T-helper 17 cell (primary cell): ENCODE results near the gene MYO6. TPM values are rescaled to one million over a fixed set of nuclear protein-coding genes. Genes with fewer than 3 reads are reported as not detected.

Experiments
- ATAC-seq: fragments of 150-1000 bp; cut with Tn5 transposase; 2 replicates; pipeline ENCODE4 v1.10.0; 2021; ENCODE audit warnings: mild to moderate bottlenecking, moderate library complexity
- DNase-seq, 3 donors: peaks; one replicate each; pipeline versions ENCODE4 v3.0.0 to v3.0.0-alpha.2; 2020 to 2021
- H3K9me3 ChIP-seq: one replicate; pipeline ENCODE4 v1.7.0; 2013; ENCODE audit warnings: low read length, mild to moderate bottlenecking; ENCODE audit not compliant: control insufficient read depth, poor library complexity, severe bottlenecking
- H3K27ac Mint-ChIP-seq: one replicate; pipeline ENCODE4 v1.8.0; 2022; ENCODE audit warnings: mild to moderate bottlenecking, moderate library complexity, mixed read lengths
- H3K27me3 Mint-ChIP-seq: one replicate; pipeline ENCODE4 v1.8.0; 2022; ENCODE audit warnings: mixed read lengths
- H3K36me3 Mint-ChIP-seq: one replicate; pipeline ENCODE4 v1.8.0; 2022; ENCODE audit warnings: low read depth, mixed read lengths
- H3K4me1 Mint-ChIP-seq: one replicate; pipeline ENCODE4 v1.8.0; 2022; ENCODE audit warnings: mild to moderate bottlenecking, mixed read lengths
- H3K4me3 Mint-ChIP-seq: one replicate; pipeline ENCODE4 v1.8.0; 2022; ENCODE audit warnings: mild to moderate bottlenecking, moderate library complexity, mixed read lengths
- total RNA-seq, 4 donors: library from RNA in 2 of 4; stranded (reverse) in 2 of 4; gene quantifications; one replicate each; pipeline ENCODE4 v1.2.3 and lab custom pipeline; 2022 to 2026

The MYO6 gene
- total RNA-seq, 2 donors from 2014 or later = 2.5 to 5.5 TPM

DNA sequence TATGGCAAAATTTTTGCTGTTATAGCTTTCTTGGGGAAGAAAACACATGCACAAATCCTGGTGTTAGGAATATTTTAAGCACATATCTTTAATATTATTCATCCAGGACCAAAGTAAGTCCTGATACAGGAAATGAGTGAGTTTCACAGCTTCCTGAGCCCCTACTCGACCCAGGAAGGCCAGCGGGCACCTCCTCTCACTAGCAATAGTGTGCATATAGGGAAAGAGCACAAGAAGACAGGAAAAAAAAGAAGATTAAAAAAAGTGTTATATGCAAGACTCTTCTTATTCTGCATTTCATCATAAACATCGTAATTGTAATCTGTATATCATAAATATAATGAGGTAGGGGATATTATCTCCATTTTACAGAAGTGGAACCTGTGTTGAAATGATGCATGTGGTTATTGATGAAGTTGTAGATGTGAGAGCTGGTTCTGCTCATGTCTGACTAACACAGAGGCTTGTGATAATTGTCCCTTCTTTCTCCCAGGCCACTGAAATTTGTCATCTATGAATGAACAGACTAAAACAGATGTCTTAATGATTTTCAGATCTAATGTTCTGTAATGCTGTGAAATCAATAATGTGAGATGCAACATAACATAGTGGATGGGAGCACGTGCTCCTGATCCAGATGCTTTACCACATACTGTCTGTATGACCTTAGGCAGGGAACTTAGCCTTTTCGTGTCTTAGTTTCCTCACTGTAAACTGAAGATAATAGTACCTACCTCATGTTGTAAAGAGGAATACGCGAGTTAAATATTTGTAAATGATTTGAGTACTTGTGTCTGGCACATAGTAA lies 101.2 kb downstream of the MYO6 start:
- no peaks in the 10 kb centered on the region for H3K9me3 ChIP-seq
- no peaks in the 10 kb centered on the region for H3K36me3 Mint-ChIP-seq
- H3K27ac Mint-ChIP-seq = no peak overlapping the region
- no peaks in the 10 kb centered on the region for H3K4me1 Mint-ChIP-seq
- H3K27me3 Mint-ChIP-seq = no peaks in the 10 kb centered on the region
- no peak for ATAC-seq
- no peak for DNase-seq
- H3K4me3 Mint-ChIP-seq = no peak overlapping the region

DNA sequence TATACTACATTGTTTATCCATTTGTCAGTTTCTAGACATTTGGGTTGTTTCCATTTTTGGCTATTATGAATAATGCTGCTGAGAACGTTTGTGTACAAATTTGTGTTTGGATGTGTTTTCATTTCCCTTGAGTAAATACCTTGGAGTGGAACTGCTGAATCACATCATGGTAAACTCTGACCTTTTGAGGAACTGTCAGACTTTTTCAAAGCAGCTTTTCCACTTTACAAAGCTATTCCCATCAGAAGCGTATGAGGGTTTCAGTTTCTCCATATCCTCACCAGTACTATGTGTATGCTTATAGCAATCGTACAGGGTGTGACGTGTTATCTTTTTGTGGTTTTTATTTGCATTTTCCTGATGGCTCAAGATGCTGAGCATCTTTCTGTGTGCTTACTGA lies 103.7 kb downstream of the MYO6 start:
- Mint-ChIP-seq H3K4me3 (no peak overlapping the region), H3K4me1 (no peaks in the 10 kb centered on the region), H3K36me3 (no peaks in the 10 kb centered on the region), H3K27ac (no peak overlapping the region), H3K27me3 (no peaks in the 10 kb centered on the region)
- no peak for ATAC-seq
- DNase-seq = no peak
- H3K9me3 ChIP-seq = no peaks in the 10 kb centered on the region

GRCh38 chr6:75853806-75854205 lies 104.8 kb downstream of the MYO6 start:
- no peaks in the 10 kb centered on the region for H3K9me3 ChIP-seq
- DNase-seq (no peak), ATAC-seq (no peak)
- Mint-ChIP-seq H3K27ac (no peak overlapping the region), H3K4me3 (no peak overlapping the region), H3K27me3 (no peaks in the 10 kb centered on the region), H3K36me3 (no peaks in the 10 kb centered on the region), H3K4me1 (no peaks in the 10 kb centered on the region)

DNA sequence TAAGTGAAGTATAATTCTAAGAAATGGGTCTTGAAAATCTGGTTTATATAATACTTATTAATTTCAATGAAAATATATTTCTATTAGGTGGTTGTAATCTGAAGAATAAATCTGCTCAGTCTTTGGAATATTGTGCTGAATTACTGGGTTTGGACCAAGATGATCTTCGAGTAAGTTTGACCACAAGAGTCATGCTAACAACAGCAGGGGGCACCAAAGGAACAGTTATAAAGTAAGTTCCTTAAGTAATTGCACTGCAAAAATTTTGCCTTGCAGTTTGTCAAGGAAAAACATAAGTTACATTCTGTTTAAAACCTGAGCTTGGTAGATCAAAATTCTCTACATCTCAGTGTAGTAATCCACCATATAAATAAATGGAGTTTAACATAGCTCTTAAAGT lies 106.0 kb downstream of the MYO6 start:
- no peak overlapping the region for H3K27ac Mint-ChIP-seq
- no peaks in the 10 kb centered on the region for H3K4me1 Mint-ChIP-seq
- peaks cover 3% of the 10 kb centered on the region for H3K36me3 Mint-ChIP-seq
- H3K27me3 Mint-ChIP-seq = no peaks in the 10 kb centered on the region
- no peak for DNase-seq
- H3K9me3 ChIP-seq = no peaks in the 10 kb centered on the region
- H3K4me3 Mint-ChIP-seq = no peak overlapping the region
- no peak for ATAC-seq

DNA sequence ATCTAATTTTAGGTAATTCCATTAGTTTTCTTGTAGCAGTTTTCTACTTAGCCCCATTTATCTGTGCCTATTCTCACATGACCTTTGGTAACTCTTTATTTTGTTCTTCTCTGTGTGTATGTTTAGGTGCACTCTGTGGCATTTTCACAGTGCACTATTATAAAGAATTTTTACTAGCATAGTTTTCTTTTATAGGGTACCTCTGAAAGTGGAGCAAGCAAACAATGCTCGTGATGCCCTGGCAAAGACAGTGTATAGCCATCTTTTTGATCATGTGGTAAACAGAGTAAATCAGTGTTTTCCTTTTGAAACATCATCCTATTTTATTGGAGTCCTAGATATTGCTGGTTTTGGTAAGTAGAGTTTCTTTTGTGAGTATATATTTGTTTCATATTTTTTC lies 107.9 kb downstream of the MYO6 start:
- H3K36me3 Mint-ChIP-seq = peaks cover 6% of the 10 kb centered on the region
- no peaks in the 10 kb centered on the region for H3K9me3 ChIP-seq
- ATAC-seq = no peak

DNA sequence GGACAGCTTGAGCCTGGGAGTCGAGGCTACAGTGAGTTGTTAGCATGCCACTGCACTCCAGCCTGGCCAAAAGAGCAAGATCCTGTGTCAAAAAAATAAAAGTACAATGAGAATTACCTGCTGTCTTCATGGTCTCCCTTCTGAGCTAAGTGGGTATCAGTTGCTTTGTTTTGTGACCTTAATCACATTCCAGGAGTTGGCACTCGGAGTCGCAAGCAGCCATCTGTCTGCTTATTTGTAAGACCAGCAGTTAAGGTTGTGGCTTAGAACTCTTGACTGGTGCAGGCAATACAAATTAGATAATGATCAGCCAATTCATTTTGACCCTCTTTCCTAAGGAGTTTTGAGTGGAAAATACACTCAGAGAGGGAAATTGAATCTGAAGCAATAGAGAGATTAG lies 114.0 kb downstream of the MYO6 start:
- DNase-seq (no peak), ATAC-seq (no peak)
- no peak overlapping the region for H3K27ac Mint-ChIP-seq
- H3K27me3 Mint-ChIP-seq = no peaks in the 10 kb centered on the region
- H3K9me3 ChIP-seq = no peaks in the 10 kb centered on the region
- no peak overlapping the region for H3K4me3 Mint-ChIP-seq
- no peaks in the 10 kb centered on the region for H3K4me1 Mint-ChIP-seq
- peaks cover 9% of the 10 kb centered on the region for H3K36me3 Mint-ChIP-seq

More for the DNA sequence above, 107.9 kb downstream of the MYO6 start:
- H3K4me1 Mint-ChIP-seq = no peaks in the 10 kb centered on the region
- no peak for DNase-seq
- H3K27ac Mint-ChIP-seq = no peak overlapping the region
- H3K4me3 Mint-ChIP-seq = no peak overlapping the region
- H3K27me3 Mint-ChIP-seq = no peaks in the 10 kb centered on the region

- Mint-ChIP-seq H3K4me3 (no peak overlapping the region), H3K27ac (no peak overlapping the region), H3K36me3 (peaks cover 9% of the 10 kb centered on the region), H3K4me1 (no peaks in the 10 kb centered on the region), H3K27me3 (no peaks in the 10 kb centered on the region)
- H3K9me3 ChIP-seq = no peaks in the 10 kb centered on the region
- DNase-seq = no peak
- ATAC-seq = no peak
Measured at GRCh38 chr6:75863784-75864183, 114.7 kb downstream of the MYO6 start.

DNA sequence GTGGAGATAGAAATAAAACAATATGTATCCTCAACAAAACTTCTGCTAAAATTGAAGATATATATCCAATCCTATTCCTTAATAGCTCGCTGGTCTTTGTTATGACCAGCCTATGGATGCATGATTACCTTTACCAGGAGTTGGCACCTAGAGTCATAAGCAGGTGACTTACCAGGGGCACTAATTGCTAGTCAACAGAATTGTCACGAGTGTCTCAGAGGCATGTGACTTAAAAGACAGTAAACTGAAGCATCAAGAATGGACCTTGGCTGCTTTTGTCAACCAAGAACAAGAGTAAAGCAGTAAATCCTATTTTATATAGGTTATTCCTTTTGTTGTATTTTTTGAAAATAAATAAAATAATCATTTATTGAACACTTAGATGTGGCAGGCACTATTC lies 115.4 kb downstream of the MYO6 start:
- Mint-ChIP-seq H3K27me3 (no peaks in the 10 kb centered on the region), H3K27ac (no peak overlapping the region), H3K36me3 (peaks cover 9% of the 10 kb centered on the region), H3K4me1 (no peaks in the 10 kb centered on the region), H3K4me3 (no peak overlapping the region)
- ATAC-seq (no peak), DNase-seq (no peak)
- no peaks in the 10 kb centered on the region for H3K9me3 ChIP-seq

DNA sequence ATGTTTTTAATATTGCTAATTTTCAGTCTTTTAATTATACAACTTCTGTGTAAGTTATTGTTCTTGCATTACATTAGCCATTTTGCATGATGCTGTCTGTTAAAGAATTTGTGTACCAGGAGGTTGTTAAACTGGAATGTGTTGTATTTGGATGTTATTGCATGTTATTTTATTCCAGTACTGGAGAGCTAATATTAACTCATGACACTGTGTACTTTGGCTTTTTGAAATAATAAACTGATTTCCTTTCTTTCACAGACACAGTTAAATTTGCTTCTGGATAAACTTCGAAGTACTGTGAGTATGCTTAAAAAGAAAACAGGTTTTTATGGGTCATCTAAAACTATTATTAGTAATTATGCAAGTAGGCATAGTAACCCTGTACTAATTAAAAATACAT lies 121.3 kb downstream of the MYO6 start:
- Mint-ChIP-seq H3K4me3 (no peak overlapping the region), H3K4me1 (no peaks in the 10 kb centered on the region), H3K27me3 (no peaks in the 10 kb centered on the region), H3K36me3 (peaks cover 14% of the 10 kb centered on the region), H3K27ac (no peak overlapping the region)
- no peaks in the 10 kb centered on the region for H3K9me3 ChIP-seq
- DNase-seq (no peak), ATAC-seq (no peak)

GRCh38 chr6:75874224-75874623 lies 125.2 kb downstream of the MYO6 start:
- Mint-ChIP-seq H3K36me3 (peaks cover 14% of the 10 kb centered on the region), H3K4me3 (no peak overlapping the region), H3K4me1 (no peaks in the 10 kb centered on the region), H3K27me3 (no peaks in the 10 kb centered on the region), H3K27ac (no peak overlapping the region)
- DNase-seq = no peak
- H3K9me3 ChIP-seq = no peaks in the 10 kb centered on the region
- ATAC-seq = no peak

DNA sequence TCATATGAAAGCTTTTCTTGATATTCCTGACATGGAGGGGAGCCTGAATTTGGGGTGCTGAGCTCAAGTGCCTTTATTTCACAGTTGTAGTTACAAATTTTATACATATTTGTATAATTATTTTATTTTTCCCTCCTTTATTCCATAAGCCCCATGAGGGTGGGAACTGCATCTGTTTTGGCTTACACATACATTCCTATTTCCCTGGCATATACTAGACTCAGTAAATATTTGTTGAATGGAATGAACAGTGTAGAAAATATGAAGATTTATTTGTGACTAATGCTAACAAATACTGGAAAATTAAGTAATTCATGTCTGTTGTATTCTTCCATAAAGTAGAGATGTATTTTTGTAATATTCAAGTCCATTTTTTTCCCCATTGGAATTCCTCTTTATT lies 127.1 kb downstream of the MYO6 start:
- Mint-ChIP-seq H3K4me3 (no peak overlapping the region), H3K27me3 (no peaks in the 10 kb centered on the region), H3K36me3 (peaks cover 14% of the 10 kb centered on the region), H3K27ac (no peak overlapping the region), H3K4me1 (no peaks in the 10 kb centered on the region)
- H3K9me3 ChIP-seq = no peaks in the 10 kb centered on the region
- no peak for ATAC-seq
- DNase-seq = no peak

DNA sequence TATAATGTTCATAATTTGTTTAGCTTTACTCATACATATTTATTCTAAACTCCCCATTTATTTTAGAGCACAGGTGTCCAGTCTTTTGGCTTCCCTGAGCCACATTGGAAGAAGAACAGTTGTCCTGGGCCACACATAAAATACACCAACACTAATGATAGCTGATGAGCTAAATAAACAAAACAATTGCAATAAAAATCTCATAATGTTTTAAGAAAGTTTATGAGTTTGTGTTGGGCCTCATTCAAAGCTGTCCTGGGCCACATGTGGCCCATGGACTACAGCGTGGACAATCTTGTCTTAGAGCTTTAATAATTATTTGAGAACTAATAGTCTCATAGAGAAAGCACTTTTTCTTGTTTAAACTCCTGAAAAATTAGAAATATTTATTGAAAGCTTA lies 131.3 kb downstream of the MYO6 start:
- H3K27me3 Mint-ChIP-seq = no peaks in the 10 kb centered on the region
- H3K27ac Mint-ChIP-seq = no peak overlapping the region
- H3K36me3 Mint-ChIP-seq = peaks cover 2% of the 10 kb centered on the region
- no peaks in the 10 kb centered on the region for H3K9me3 ChIP-seq
- DNase-seq (no peak), ATAC-seq (no peak)
- H3K4me1 Mint-ChIP-seq = no peaks in the 10 kb centered on the region
- H3K4me3 Mint-ChIP-seq = no peak overlapping the region

DNA sequence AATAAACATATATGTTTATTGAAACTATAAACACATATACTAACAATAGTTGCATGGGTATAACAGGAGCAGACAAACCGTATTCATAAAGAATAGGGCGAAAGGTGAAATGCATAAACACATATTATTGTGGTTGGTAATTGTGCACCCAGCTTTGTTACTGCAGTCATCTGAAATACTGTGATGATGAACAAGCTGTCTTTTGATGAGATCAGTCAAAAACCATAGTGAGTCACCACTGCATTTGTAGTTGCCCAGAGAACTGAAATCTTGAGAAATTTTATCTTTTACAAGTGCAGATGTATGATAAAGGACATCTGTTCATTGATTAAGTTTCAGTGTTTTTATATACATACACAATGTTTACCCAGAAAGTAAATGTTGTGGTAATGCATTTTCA lies 133.7 kb downstream of the MYO6 start:
- H3K27ac Mint-ChIP-seq = no peak overlapping the region
- ATAC-seq = no peak
- H3K4me1 Mint-ChIP-seq = no peaks in the 10 kb centered on the region
- H3K27me3 Mint-ChIP-seq = no peaks in the 10 kb centered on the region
- no peak for DNase-seq
- H3K4me3 Mint-ChIP-seq = no peak overlapping the region
- H3K36me3 Mint-ChIP-seq = no peaks in the 10 kb centered on the region
- H3K9me3 ChIP-seq = no peaks in the 10 kb centered on the region

DNA sequence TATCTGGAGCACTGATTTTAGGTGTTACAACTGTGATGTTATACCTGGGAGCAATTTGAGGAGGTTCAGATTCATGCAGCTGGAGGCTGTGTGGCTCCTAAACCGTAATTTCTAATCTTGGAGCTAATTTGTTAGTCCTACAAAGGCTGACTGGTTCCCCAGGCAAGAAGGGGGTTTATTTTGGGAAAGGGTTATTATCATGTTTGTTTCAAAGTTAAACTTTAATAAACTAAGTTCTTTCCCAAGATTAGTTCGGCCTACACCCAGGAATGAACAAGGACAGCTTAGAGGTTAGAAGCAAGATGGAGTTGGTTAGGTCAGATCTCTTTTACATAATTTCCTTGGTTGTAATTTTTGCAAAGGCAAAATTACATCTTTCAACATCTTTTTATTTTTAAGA lies 135.8 kb downstream of the MYO6 start:
- no peaks in the 10 kb centered on the region for H3K9me3 ChIP-seq
- Mint-ChIP-seq H3K27ac (no peak overlapping the region), H3K27me3 (no peaks in the 10 kb centered on the region), H3K4me3 (no peak overlapping the region), H3K4me1 (no peaks in the 10 kb centered on the region), H3K36me3 (no peaks in the 10 kb centered on the region)
- no peak for DNase-seq
- no peak for ATAC-seq
